Stimulated activated CD4-positive, alpha-beta T cell treated with anti-CD3 and anti-CD28 coated beads, TNF-alpha, amount 100 ng/mL, for 24 hours (primary cell): ENCODE data around the gene UBE2D3.

Source experiments
- DNase-seq, 3 experiments: peaks; one replicate each; pipeline ENCODE4 v3.0.0-alpha.2; 2020; ENCODE audit warnings: low read depth in 3 of 3

The UBE2D3 gene

DNA sequence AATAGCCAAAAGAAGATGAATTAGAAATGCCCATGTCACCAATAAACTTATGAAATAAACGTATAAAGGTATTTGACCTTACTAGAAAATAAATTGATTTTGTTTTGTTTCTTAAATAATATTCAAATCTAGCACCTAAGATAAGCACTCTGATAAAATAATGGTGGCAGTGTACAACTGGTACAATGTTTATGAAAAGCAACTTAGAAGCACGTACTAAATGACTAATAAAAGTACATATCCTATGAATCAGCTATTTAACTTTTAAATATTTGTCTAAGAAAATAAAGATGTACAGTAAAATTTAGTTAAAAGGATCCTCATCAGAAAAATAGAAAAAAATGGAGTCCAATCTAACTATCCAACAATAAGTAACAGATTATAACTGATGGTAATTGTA lies 73.3 kb downstream of the UBE2D3 start:
- DNase-seq = no peak

DNA sequence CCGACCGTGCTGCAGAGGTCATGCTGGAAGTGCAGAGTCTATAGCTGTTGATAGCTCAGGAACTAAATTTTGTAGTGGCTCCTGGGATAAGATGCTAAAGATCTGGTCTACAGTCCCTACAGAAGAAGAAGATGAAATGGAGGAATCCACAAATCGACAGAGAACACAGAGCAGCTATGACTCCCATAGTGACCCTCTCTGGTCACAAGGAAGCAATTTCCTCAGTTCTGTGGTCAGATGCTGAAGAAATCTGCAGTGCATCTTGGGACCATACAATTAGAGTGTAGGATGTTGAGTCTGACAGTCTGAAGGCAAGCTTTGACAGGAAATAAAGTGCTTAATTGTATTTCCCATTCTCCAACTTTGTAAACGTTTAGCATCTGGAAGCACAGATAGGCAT lies 75.4 kb downstream of the UBE2D3 start:
- no peak for DNase-seq
